Bone marrow (tissue), 2 donors: ENCODE data around the gene SIN3A.
"Not testable (repeated sequence)": the region's sequence is repeated elsewhere in the genome, so short reads cannot be mapped to it uniquely, and the experiment has no call there.

Experiments
- DNase-seq, 2 donors: peaks; one replicate each; lab custom pipeline; 2025; lab: John Stamatoyannopoulos, UW

SIN3A gene

GRCh38 chr15:75333654-75334419 lies 117.7 kb downstream of the SIN3A start:
- not testable (repeated sequence) for DNase-seq

GRCh38 chr15:75332093-75332492 lies 119.4 kb downstream of the SIN3A start:
- not testable (repeated sequence) for DNase-seq

- DNase-seq: no peak
Measured at GRCh38 chr15:75329571-75329970, 121.9 kb downstream of the SIN3A start.

- no peak for DNase-seq
Measured at GRCh38 chr15:75328493-75329314, 122.8 kb downstream of the SIN3A start.

- no peak for DNase-seq
Measured at GRCh38 chr15:75327491-75327890, 124.0 kb downstream of the SIN3A start.

- no peak for DNase-seq
Measured at GRCh38 chr15:75327005-75327404, 124.5 kb downstream of the SIN3A start.

GRCh38 chr15:75325922-75326321 lies 125.6 kb downstream of the SIN3A start:
- no peak for DNase-seq

GRCh38 chr15:75321711-75322110 lies 129.8 kb downstream of the SIN3A start:
- DNase-seq: no peak
